Astrocyte (in vitro differentiated cells and primary cell): ENCODE measurements around the gene NUP50. TPM values are rescaled to one million over a fixed set of nuclear protein-coding genes. Genes with fewer than 3 reads are reported as not detected.

ENCODE experiments used
- DNase-seq: peaks from one replicate; pipeline ENCODE4 v3.0.0-alpha.2; 2010; ENCODE audit warnings: low read depth
- FAIRE-seq: peaks from 2 replicates; lab custom pipeline; 2011; peaks lifted over from hg19 to GRCh38; lab: Jason Lieb, UNC
- H2AFZ ChIP-seq: 2 replicates; pipeline ENCODE4 v1.6.0; 2012; ENCODE audit warnings: low read depth, low read length, inconsistent platforms
- H3K27ac ChIP-seq: 2 replicates; pipeline ENCODE4 v1.5.1; 2011; ENCODE audit warnings: low read depth, low read length, inconsistent platforms
- H3K27me3 ChIP-seq: 2 replicates; pipeline ENCODE4 v1.6.0; 2011; ENCODE audit warnings: low read length, inconsistent platforms; ENCODE audit not compliant: insufficient read depth
- H3K36me3 ChIP-seq: 2 replicates; pipeline ENCODE4 v1.5.1; 2011; ENCODE audit warnings: low read length, inconsistent platforms; ENCODE audit not compliant: insufficient read depth
- H3K4me1 ChIP-seq: 2 replicates; pipeline ENCODE4 v1.5.1; 2011; ENCODE audit warnings: low read length, inconsistent platforms; ENCODE audit not compliant: insufficient read depth
- H3K4me2 ChIP-seq: 2 replicates; pipeline ENCODE4 v1.6.0; 2012; ENCODE audit warnings: low read length, inconsistent platforms
- H3K4me3 ChIP-seq: 2 replicates; pipeline ENCODE4 v1.5.1; 2011; ENCODE audit warnings: low read depth, mild to moderate bottlenecking, low read length, inconsistent platforms; ENCODE audit not compliant: insufficient read depth
- H3K79me2 ChIP-seq: 2 replicates; pipeline ENCODE4 v1.6.0; 2012; ENCODE audit warnings: mild to moderate bottlenecking, low read length, inconsistent platforms; ENCODE audit not compliant: insufficient read depth
- H3K9ac ChIP-seq: 2 replicates; pipeline ENCODE4 v1.6.0; 2012; ENCODE audit warnings: mild to moderate bottlenecking, low read length, inconsistent platforms
- H3K9me3 ChIP-seq: 2 replicates; pipeline ENCODE4 v1.5.1; 2012; ENCODE audit warnings: low read depth, mild to moderate bottlenecking, low read length, inconsistent platforms; ENCODE audit not compliant: insufficient read depth
- H4K20me1 ChIP-seq: 2 replicates; pipeline ENCODE4 v1.6.0; 2012; ENCODE audit warnings: low read length, inconsistent platforms; ENCODE audit not compliant: insufficient read depth
- H3K27ac Mint-ChIP-seq: one replicate; pipeline ENCODE4 v1.8.0; 2021; ENCODE audit warnings: mild to moderate bottlenecking, mixed read lengths; ENCODE audit not compliant: unreplicated experiment
- H3K27me3 Mint-ChIP-seq: one replicate; pipeline ENCODE4 v1.8.0; 2021; ENCODE audit warnings: low read depth, mixed read lengths; ENCODE audit not compliant: unreplicated experiment
- H3K36me3 Mint-ChIP-seq: one replicate; pipeline ENCODE4 v1.8.0; 2021; ENCODE audit warnings: low read depth, mixed read lengths; ENCODE audit not compliant: unreplicated experiment
- H3K4me1 Mint-ChIP-seq: one replicate; pipeline ENCODE4 v1.8.0; 2021; ENCODE audit warnings: low read depth, mixed read lengths; ENCODE audit not compliant: unreplicated experiment
- H3K4me3 Mint-ChIP-seq: one replicate; pipeline ENCODE4 v1.8.0; 2021; ENCODE audit warnings: mild to moderate bottlenecking, moderate library complexity, mixed read lengths; ENCODE audit not compliant: unreplicated experiment
- H3K9me3 Mint-ChIP-seq: one replicate; pipeline ENCODE4 v1.8.0; 2021; ENCODE audit warnings: mild to moderate bottlenecking, mixed read lengths; ENCODE audit not compliant: unreplicated experiment
- EZH2 ChIP-seq: IDR thresholded peaks from 2 replicates; pipeline ENCODE4 v1.6.1; 2012; ENCODE audit warnings: mild to moderate bottlenecking, low read length, inconsistent platforms; ENCODE audit not compliant: insufficient read depth
- total RNA-seq: library from RNA; stranded (reverse); gene quantifications from 2 replicates; pipeline ENCODE4 v1.2.1, GENCODE V29; 2021
- TF ChIP-seq, protein P1 (sequence below): IDR thresholded peaks from 2 replicates; pipeline ENCODE4 v1.5.1; 2011; ENCODE audit warnings: low read depth, mild to moderate bottlenecking, inconsistent platforms, low read length, moderate library complexity; ENCODE audit not compliant: insufficient read depth

The NUP50 gene
- total RNA-seq, 1 donor from 2014 or later, result 56.4 TPM

- Mint-ChIP-seq H3K27ac (no peak overlapping the region), H3K4me3 (no peak overlapping the region), H3K27me3 (no peaks in the 10 kb centered on the region), H3K36me3 (peaks cover 5% of the 10 kb centered on the region), H3K9me3 (no peaks in the 10 kb centered on the region), H3K4me1 (peaks cover 5% of the 10 kb centered on the region)
- Histone ChIP-seq H3K4me1 (no peaks in the 10 kb centered on the region), H3K27me3 (no peaks in the 10 kb centered on the region), H3K4me2 (no peak overlapping the region), H4K20me1 (peaks cover 18% of the 10 kb centered on the region), H3K27ac (no peak overlapping the region), H3K9me3 (no peaks in the 10 kb centered on the region), H3K9ac (no peak overlapping the region), H2AFZ (no peak overlapping the region), H3K36me3 (no peaks in the 10 kb centered on the region), H3K79me2 (peaks cover 3% of the 10 kb centered on the region), H3K4me3 (no peak overlapping the region)
- TF ChIP-seq EZH2, result no peak
- TF ChIP-seq, protein P1, sequence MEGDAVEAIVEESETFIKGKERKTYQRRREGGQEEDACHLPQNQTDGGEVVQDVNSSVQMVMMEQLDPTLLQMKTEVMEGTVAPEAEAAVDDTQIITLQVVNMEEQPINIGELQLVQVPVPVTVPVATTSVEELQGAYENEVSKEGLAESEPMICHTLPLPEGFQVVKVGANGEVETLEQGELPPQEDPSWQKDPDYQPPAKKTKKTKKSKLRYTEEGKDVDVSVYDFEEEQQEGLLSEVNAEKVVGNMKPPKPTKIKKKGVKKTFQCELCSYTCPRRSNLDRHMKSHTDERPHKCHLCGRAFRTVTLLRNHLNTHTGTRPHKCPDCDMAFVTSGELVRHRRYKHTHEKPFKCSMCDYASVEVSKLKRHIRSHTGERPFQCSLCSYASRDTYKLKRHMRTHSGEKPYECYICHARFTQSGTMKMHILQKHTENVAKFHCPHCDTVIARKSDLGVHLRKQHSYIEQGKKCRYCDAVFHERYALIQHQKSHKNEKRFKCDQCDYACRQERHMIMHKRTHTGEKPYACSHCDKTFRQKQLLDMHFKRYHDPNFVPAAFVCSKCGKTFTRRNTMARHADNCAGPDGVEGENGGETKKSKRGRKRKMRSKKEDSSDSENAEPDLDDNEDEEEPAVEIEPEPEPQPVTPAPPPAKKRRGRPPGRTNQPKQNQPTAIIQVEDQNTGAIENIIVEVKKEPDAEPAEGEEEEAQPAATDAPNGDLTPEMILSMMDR, result no peak
- no peak for DNase-seq
- FAIRE-seq, result no peak
Observed at GRCh38 chr22:45149671-45150070, 14.1 kb upstream of the NUP50 start.

DNA sequence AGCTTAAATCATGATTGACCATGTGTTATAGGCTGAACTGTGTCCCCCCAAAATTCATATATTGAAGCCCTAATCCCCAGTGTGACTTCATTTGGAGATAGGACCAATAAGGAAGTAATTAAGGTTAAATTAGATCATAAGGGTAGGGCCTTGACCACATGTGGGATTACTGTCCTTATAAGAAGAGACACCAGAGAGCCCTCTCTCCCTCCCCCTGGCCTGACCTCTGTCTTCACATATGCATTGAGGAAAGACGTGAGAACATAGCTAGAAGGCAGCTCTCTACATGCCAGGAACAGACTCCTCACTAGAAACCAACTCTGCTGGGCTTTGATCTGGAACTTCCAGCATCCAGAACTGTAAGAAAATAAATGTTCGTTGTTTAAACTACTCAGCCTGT lies 13.6 kb upstream of the NUP50 start:
- Mint-ChIP-seq H3K4me1 (peaks cover 6% of the 10 kb centered on the region), H3K27ac (no peak overlapping the region), H3K4me3 (no peak overlapping the region), H3K36me3 (peaks cover 5% of the 10 kb centered on the region), H3K27me3 (no peaks in the 10 kb centered on the region), H3K9me3 (no peaks in the 10 kb centered on the region)
- no peak for FAIRE-seq
- Histone ChIP-seq H3K27ac (no peak overlapping the region), H3K36me3 (no peaks in the 10 kb centered on the region), H3K4me2 (no peak overlapping the region), H3K9ac (no peak overlapping the region), H3K27me3 (no peaks in the 10 kb centered on the region), H3K4me3 (no peak overlapping the region), H3K79me2 (peaks cover 3% of the 10 kb centered on the region), H4K20me1 (peaks cover 23% of the 10 kb centered on the region), H3K4me1 (no peaks in the 10 kb centered on the region), H2AFZ (no peak overlapping the region), H3K9me3 (no peaks in the 10 kb centered on the region)
- no peak for TF ChIP-seq EZH2
- TF ChIP-seq, protein P1, result no peak
- DNase-seq, result no peak

DNA sequence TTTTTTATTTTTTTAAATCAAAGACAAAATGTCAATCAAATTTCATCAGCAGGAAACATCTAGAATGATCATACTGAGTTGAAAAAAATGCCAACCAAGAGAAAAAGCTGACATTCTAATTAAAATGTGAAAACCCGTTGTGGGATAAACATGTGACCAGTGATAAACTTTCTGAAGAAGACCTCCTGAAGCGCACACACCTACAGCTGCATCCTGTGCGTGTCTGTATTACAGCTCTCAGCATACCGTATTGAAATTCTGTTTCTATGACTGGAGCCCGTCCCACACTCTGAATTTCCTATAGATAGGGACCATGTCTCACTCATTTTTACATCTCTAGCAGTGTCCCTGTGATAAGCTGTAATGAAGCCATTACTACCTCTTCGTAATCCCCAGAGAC lies 12.2 kb upstream of the NUP50 start:
- peaks cover 3% of the 10 kb centered on the region for H3K79me2 ChIP-seq
- peaks cover 5% of the 10 kb centered on the region for H3K36me3 Mint-ChIP-seq
- H3K4me3 Mint-ChIP-seq, result no peak overlapping the region
- H3K4me1 ChIP-seq, result no peaks in the 10 kb centered on the region
- peaks cover 25% of the 10 kb centered on the region for H4K20me1 ChIP-seq
- H3K27ac Mint-ChIP-seq, result no peak overlapping the region
- DNase-seq, result no peak
- H3K27ac ChIP-seq, result no peak overlapping the region
- TF ChIP-seq, protein P1, result no peak
- no peak for TF ChIP-seq EZH2
- no peaks in the 10 kb centered on the region for H3K9me3 Mint-ChIP-seq
- no peak overlapping the region for H2AFZ ChIP-seq
- FAIRE-seq, result no peak
- H3K4me2 ChIP-seq, result no peak overlapping the region
- no peaks in the 10 kb centered on the region for H3K36me3 ChIP-seq
- peaks cover 6% of the 10 kb centered on the region for H3K4me1 Mint-ChIP-seq
- H3K27me3 ChIP-seq, result no peaks in the 10 kb centered on the region
- H3K9me3 ChIP-seq, result no peaks in the 10 kb centered on the region
- H3K4me3 ChIP-seq, result no peak overlapping the region
- H3K9ac ChIP-seq, result no peak overlapping the region
- no peaks in the 10 kb centered on the region for H3K27me3 Mint-ChIP-seq
